Chondrocyte (in vitro differentiated cells): ENCODE measurements around the gene MCRS1. TPM values are rescaled to one million over a fixed set of nuclear protein-coding genes. Genes with fewer than 3 reads are reported as not detected.
A peak's percentile ranks its signal among the peaks of the same experiment; 100 is the strongest.
"Not testable (repeated sequence)": the region's sequence is repeated elsewhere in the genome, so short reads cannot be mapped to it uniquely, and the experiment has no call there.

Experiments
- DNase-seq: peaks from one replicate; pipeline ENCODE4 v3.0.0; 2021; ENCODE audit warnings: mixed read lengths, low spot score
- H3K27ac Mint-ChIP-seq: one replicate; pipeline ENCODE4 v1.8.0; 2021; ENCODE audit warnings: mild to moderate bottlenecking, moderate library complexity, mixed read lengths; ENCODE audit not compliant: unreplicated experiment
- H3K27me3 Mint-ChIP-seq: 2 replicates; pipeline ENCODE4 v1.8.0; 2021; ENCODE audit warnings: low read depth, mixed read lengths
- H3K36me3 Mint-ChIP-seq: 2 replicates; pipeline ENCODE4 v1.8.0; 2021; ENCODE audit warnings: low read depth, mixed read lengths
- H3K4me1 Mint-ChIP-seq: 2 replicates; pipeline ENCODE4 v1.8.0; 2021; ENCODE audit warnings: low read depth, mild to moderate bottlenecking, mixed read lengths
- H3K4me3 Mint-ChIP-seq: one replicate; pipeline ENCODE4 v1.8.0; 2021; ENCODE audit warnings: mild to moderate bottlenecking, moderate library complexity, mixed read lengths; ENCODE audit not compliant: unreplicated experiment
- H3K9me3 Mint-ChIP-seq: 2 replicates; pipeline ENCODE4 v1.8.0; 2021; ENCODE audit warnings: low read depth, mixed read lengths
- long read RNA-seq: library from polyadenylated mRNA; stranded (forward); transcript quantifications from one replicate; pipeline ENCODE4 v2.0.0, GENCODE V29; 2021
- total RNA-seq: library from RNA; stranded (reverse); gene quantifications from 3 replicates; pipeline ENCODE4 v1.2.1, GENCODE V29; 2021
- TF ChIP-seq, protein P1 (sequence below): fragments of 200-600 bp; sonication (generic); IDR thresholded peaks from 2 replicates; pipeline ENCODE4 v1.5.0; 2021; ENCODE audit warnings: antibody characterized with exemption, mild to moderate bottlenecking, moderate library complexity

Gene MCRS1, protein sequence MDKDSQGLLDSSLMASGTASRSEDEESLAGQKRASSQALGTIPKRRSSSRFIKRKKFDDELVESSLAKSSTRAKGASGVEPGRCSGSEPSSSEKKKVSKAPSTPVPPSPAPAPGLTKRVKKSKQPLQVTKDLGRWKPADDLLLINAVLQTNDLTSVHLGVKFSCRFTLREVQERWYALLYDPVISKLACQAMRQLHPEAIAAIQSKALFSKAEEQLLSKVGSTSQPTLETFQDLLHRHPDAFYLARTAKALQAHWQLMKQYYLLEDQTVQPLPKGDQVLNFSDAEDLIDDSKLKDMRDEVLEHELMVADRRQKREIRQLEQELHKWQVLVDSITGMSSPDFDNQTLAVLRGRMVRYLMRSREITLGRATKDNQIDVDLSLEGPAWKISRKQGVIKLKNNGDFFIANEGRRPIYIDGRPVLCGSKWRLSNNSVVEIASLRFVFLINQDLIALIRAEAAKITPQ
- total RNA-seq = 44.9 to 55.9 TPM (median 47.2 TPM) in 3 replicates
- long read RNA-seq, transcript MCRS1-201 (15 exons, 1,928 nt) = major isoform, 118 of 133 reads
- long read RNA-seq, partial matches to known transcripts = 2 of 133 reads
- long read RNA-seq, other reads (novel, unspliced or antisense) = 13 of 133 reads

DNA sequence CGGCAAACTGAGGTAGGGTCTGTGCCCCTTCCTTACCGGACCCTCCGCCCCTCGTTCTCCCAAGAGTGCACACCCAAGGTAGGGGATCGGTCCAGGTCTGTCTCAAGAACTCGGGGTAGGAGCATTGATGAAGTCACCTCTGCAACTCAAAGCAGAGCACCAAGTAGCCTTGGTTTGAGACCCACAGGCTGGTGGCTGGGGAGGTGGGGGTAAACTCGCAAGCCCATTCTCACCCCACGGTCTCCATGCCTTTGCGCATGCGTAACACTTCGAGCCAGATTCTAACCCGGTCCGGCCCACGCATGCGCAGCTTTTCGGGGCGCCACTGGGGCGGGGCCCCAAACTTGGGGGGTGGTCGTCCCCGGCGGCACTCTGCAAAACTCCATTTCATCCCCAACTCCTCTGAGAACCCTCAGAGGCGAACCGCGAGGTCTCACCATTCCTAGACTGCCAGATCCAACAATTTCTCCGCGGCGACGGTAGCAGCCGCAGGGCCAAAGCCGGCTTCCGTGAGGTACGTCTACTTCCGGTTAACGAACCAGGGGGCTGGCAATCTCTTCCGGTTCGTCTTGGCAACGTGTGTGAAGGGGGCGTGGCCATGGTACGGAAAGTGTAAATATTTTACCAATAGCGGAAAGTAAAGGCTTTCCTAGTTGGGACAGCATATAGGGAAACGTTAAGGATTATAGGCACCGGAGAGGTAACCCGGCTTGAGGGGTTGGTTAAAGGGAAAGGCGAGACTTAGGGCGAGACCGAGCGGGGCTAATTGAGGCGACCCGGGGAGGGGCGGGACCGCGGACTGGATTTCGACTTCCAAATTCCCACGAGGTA is at the start of gene MCRS1:
Gene MCRS1 (minus strand): TSS at position 532 of the 831 bp plus-strand sequence. CDS start 1,411 bp downstream, outside the sequence.
- DNase-seq = no peak
- Mint-ChIP-seq H3K36me3 (peaks cover 6% of the 10 kb centered on the region), H3K4me3 (peak within 1 kb of the TSS; percentile 95), H3K9me3 (no peaks in the 10 kb centered on the region), H3K27ac (peak within 1 kb of the TSS; percentile 95), H3K4me1 (peaks cover 41% of the 10 kb centered on the region), H3K27me3 (no peaks in the 10 kb centered on the region)
- TF ChIP-seq, protein P1, sequence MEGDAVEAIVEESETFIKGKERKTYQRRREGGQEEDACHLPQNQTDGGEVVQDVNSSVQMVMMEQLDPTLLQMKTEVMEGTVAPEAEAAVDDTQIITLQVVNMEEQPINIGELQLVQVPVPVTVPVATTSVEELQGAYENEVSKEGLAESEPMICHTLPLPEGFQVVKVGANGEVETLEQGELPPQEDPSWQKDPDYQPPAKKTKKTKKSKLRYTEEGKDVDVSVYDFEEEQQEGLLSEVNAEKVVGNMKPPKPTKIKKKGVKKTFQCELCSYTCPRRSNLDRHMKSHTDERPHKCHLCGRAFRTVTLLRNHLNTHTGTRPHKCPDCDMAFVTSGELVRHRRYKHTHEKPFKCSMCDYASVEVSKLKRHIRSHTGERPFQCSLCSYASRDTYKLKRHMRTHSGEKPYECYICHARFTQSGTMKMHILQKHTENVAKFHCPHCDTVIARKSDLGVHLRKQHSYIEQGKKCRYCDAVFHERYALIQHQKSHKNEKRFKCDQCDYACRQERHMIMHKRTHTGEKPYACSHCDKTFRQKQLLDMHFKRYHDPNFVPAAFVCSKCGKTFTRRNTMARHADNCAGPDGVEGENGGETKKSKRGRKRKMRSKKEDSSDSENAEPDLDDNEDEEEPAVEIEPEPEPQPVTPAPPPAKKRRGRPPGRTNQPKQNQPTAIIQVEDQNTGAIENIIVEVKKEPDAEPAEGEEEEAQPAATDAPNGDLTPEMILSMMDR = no peak

DNA sequence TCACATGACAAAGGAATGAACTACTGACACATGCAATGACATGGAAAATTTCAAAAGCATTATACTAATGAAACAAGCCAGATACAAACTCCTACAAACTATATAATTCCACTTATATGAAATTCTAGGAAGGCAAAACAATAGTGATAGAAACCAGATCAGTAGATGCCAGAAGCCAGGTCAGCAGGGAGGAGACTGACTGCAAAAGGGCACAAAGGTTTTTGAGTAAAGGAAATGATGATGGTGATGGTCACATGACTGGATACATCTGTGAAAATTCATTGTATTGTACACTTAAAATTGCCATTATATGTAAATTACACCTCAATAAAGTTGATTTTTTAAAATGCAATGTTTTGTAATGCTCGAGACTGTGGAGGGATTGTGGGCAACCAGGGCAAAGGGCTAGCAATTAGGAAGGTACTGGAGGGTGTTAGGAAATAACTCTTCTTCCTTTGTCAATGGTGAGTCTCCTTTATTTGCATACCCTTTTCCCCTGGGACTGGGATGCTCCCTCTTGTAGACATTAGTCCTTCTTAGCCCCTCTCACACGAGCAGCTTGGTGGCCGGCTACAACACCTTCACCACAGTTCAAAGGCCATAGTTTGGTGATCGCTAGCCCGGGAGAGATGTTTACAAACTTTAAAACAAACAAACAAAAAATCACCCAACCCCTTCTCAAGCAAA is 48.7 kb upstream of the MCRS1 start:
- no peak for DNase-seq
- H3K36me3 Mint-ChIP-seq = no peaks in the 10 kb centered on the region
- TF ChIP-seq, protein P1 = no peak
- peaks cover 7% of the 10 kb centered on the region for H3K9me3 Mint-ChIP-seq
- H3K27me3 Mint-ChIP-seq = peaks cover 1% of the 10 kb centered on the region
- peaks cover 10% of the 10 kb centered on the region for H3K4me1 Mint-ChIP-seq
- H3K27ac Mint-ChIP-seq = no peak overlapping the region
- H3K4me3 Mint-ChIP-seq = no peak overlapping the region

DNA sequence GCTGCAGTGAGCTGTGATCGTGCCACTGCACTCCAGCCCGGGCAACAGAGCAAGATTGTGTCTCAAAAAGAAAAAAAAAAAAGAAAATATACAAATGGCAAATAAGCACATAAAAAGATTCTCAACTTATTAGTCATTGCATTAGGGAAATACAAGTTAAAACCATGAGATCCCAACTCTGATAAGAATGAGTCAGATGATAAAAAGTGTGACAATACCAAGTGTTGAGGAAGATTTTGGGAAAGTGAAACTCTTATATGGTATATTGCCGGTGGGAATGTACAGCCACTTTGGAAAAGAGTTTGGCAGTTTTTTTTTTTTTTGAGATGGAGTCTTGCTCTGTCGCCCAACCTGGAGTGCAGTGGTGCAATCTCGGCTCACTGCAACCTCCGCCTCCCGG is 47.8 kb upstream of the MCRS1 start:
- peaks cover 1% of the 10 kb centered on the region for H3K27me3 Mint-ChIP-seq
- no peak overlapping the region for H3K4me3 Mint-ChIP-seq
- H3K9me3 Mint-ChIP-seq = peaks cover 7% of the 10 kb centered on the region
- no peak overlapping the region for H3K27ac Mint-ChIP-seq
- no peak for DNase-seq
- TF ChIP-seq, protein P1 = no peak
- peaks cover under 1% of the 10 kb centered on the region for H3K4me1 Mint-ChIP-seq
- H3K36me3 Mint-ChIP-seq = no peaks in the 10 kb centered on the region

DNA sequence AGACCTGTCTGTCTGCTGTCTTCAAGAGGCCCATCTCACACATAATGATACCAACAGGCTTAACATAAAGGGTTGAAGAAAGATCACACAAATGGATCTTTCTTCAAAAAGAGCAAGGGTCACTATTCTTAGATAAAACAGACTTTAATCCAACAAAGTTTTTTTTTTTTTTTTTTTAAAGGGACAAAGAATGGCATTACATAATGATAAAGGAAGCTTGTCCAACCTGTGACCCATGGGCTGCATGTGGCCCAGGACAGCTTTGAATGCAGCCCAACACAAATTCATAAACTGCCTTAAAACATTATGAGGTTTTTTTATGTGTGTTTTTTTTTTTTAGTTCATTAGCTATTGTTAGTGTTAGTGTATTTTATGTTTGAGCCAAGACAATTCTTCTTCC is 44.3 kb upstream of the MCRS1 start:
- Mint-ChIP-seq H3K27me3 (no peaks in the 10 kb centered on the region), H3K4me1 (no peaks in the 10 kb centered on the region), H3K36me3 (no peaks in the 10 kb centered on the region), H3K4me3 (no peak overlapping the region), H3K27ac (no peak overlapping the region), H3K9me3 (peaks cover 9% of the 10 kb centered on the region)
- DNase-seq = no peak
- TF ChIP-seq, protein P1 = no peak

DNA sequence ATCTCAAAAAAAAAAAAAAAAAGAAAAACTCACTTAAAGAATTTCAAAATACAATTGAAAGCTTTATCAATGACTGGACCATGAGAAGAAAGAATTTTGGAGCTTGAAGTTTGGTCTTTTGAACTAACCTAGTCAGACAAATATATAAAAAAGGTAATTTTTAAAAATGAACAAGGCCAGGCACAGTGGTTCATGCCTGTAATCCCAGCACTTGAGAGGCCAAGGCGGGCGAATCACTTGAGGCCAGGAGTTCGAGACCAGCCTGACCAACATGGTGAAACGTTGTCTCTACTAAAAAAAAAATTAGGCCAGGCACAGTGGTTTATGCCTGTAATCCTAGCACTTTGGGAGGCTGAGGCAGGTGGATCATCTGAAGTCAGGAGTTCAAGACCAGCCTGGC is 42.8 kb upstream of the MCRS1 start:
- H3K27ac Mint-ChIP-seq, H3K27me3 Mint-ChIP-seq, H3K4me1 Mint-ChIP-seq, H3K9me3 Mint-ChIP-seq, DNase-seq, H3K4me3 Mint-ChIP-seq, H3K36me3 Mint-ChIP-seq: not testable (repeated sequence)
